GM12891 (cell line): ENCODE results near the gene CRHR2.

Experiments used
- PAX5 ChIP-seq: IDR thresholded peaks from 2 replicates; pipeline ENCODE4 v1.6.1; 2011; ENCODE audit warnings: low read length, moderate library complexity, mild to moderate bottlenecking; ENCODE audit not compliant: insufficient read depth, severe bottlenecking
- POLR2A ChIP-seq: IDR thresholded peaks from 2 replicates; pipeline ENCODE4 v1.6.1; 2011; ENCODE audit warnings: low read depth, low read length, control low read depth
- POLR2AphosphoS5 ChIP-seq: IDR thresholded peaks from 2 replicates; pipeline ENCODE4 v1.6.1; 2011; ENCODE audit warnings: low read depth, low read length, control low read depth
- POU2F2 ChIP-seq: IDR thresholded peaks from 2 replicates; pipeline ENCODE4 v1.6.1; 2011; ENCODE audit warnings: low read depth, mild to moderate bottlenecking, control low read depth, low read length, moderate library complexity
- TAF1 ChIP-seq: IDR thresholded peaks from 2 replicates; pipeline ENCODE4 v1.6.1; 2011; ENCODE audit warnings: low read depth, low read length, control low read depth

- TF ChIP-seq POU2F2 (no peak), POLR2AphosphoS5 (no peak), POLR2A (no peak), TAF1 (no peak), PAX5 (no peak)
These were observed 5.3 kb upstream of the CRHR2 start for GRCh38 chr7:30687604-30688003.
